Activated naive CD8-positive, alpha-beta T cell treated with anti-CD3 and anti-CD28 coated beads for 36 hours (primary cell): ENCODE measurements around the gene RUVBL1. TPM values are rescaled to one million over a fixed set of nuclear protein-coding genes. Genes with fewer than 3 reads are reported as not detected.

Source experiments
- DNase-seq: peaks from one replicate; pipeline ENCODE4 v3.0.0; 2021
- H3K27ac Mint-ChIP-seq: one replicate; pipeline ENCODE4 v1.8.0; 2022; ENCODE audit warnings: mild to moderate bottlenecking, moderate library complexity, mixed read lengths
- H3K27me3 Mint-ChIP-seq: one replicate; pipeline ENCODE4 v1.8.0; 2022; ENCODE audit warnings: mild to moderate bottlenecking, mixed read lengths
- H3K36me3 Mint-ChIP-seq: one replicate; pipeline ENCODE4 v1.8.0; 2021; ENCODE audit warnings: mild to moderate bottlenecking, mixed read lengths
- H3K4me1 Mint-ChIP-seq: one replicate; pipeline ENCODE4 v1.8.0; 2021; ENCODE audit warnings: mixed read lengths
- H3K4me3 Mint-ChIP-seq: one replicate; pipeline ENCODE4 v1.8.0; 2022; ENCODE audit warnings: mild to moderate bottlenecking, moderate library complexity, mixed read lengths
- H3K9me3 Mint-ChIP-seq: one replicate; pipeline ENCODE4 v1.8.0; 2022; ENCODE audit warnings: mixed read lengths
- total RNA-seq, 2 experiments: library from RNA; stranded (reverse); gene quantifications; one replicate each; pipeline ENCODE4 v1.2.3, GENCODE V29; 2021

Gene RUVBL1
- total RNA-seq, 2 experiments from 2014 or later: 120 to 122 TPM

DNA sequence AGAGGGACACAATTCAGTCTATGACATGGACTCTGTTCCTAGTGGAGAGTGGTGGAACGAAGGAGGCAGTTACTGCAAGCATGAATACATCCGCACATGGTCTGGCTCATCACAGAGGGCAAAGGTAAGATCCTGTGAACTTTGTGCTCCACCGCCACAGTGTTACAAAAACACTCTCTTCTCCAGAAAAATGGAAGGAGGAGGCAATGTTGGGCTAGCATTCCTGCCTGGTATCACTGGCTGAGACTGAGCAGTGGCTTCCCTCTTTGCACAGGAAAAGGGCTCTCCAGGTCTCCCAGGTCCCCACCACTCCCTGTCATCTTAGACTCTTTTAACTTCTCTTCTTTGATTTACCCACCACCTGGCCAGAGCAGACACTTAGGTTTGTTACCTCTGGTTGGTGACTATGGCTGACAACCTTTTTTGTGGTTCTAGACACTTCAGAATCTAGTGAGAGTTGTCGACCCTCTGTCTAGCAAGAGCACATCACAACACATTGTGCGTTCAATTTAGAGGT lies 28.2 kb upstream of the RUVBL1 start:
- H3K9me3 Mint-ChIP-seq: peaks cover 3% of the 10 kb centered on the region
- DNase-seq: no peak
- no peak overlapping the region for H3K27ac Mint-ChIP-seq

DNA sequence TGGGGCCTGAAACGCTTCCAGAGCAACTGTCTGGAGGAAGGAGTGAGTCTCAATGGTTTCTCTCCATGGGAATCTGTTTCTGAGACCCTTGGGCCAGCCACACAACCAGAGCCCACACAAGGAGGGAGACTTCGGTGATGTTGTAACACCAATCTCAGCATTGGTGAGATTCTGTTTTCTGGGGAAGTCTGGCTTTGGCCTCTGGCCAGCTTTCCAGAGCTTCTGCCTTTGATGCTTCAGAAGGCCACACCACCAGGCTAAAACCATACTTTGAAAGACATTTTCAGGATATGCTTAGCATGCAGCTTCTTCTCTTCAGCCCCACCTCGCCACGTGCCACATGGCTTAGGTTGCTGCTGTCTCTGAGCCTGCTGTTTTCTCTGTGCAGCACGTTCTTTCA lies 26.0 kb upstream of the RUVBL1 start:
- Mint-ChIP-seq H3K27me3 (no peaks in the 10 kb centered on the region), H3K36me3 (no peaks in the 10 kb centered on the region), H3K4me3 (no peak overlapping the region), H3K4me1 (peaks cover 6% of the 10 kb centered on the region), H3K27ac (no peak overlapping the region), H3K9me3 (peaks cover 3% of the 10 kb centered on the region)
- DNase-seq: no peak

More for the DNA sequence above, 28.2 kb upstream of the RUVBL1 start:
- H3K4me1 Mint-ChIP-seq: peaks cover 19% of the 10 kb centered on the region
- H3K27me3 Mint-ChIP-seq: no peaks in the 10 kb centered on the region
- H3K36me3 Mint-ChIP-seq: peaks cover 15% of the 10 kb centered on the region
- no peak overlapping the region for H3K4me3 Mint-ChIP-seq

DNA sequence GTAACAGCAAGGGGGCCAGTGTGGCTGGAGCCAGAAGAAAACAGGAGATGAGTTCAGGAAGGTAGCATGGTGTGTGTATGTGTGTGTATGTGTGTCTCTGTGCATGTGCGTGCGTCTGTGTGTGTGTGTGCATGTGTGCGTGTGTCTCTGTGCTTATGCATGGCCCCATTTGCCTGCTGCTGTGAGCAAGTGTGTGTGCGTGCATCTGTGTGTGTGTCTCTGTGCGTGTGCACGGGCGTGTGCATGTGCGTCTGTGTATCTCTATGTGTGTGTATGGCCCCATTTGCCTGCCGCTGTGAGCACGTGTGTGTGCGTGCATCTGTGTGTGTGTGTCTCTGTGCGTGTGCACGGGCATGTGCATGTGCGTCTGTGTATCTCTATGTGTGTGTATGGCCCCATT lies 22.6 kb upstream of the RUVBL1 start:
- Mint-ChIP-seq H3K4me3 (no peak overlapping the region), H3K36me3 (no peaks in the 10 kb centered on the region), H3K27me3 (no peaks in the 10 kb centered on the region), H3K4me1 (no peaks in the 10 kb centered on the region), H3K9me3 (no peaks in the 10 kb centered on the region), H3K27ac (no peak overlapping the region)
- DNase-seq: no peak

DNA sequence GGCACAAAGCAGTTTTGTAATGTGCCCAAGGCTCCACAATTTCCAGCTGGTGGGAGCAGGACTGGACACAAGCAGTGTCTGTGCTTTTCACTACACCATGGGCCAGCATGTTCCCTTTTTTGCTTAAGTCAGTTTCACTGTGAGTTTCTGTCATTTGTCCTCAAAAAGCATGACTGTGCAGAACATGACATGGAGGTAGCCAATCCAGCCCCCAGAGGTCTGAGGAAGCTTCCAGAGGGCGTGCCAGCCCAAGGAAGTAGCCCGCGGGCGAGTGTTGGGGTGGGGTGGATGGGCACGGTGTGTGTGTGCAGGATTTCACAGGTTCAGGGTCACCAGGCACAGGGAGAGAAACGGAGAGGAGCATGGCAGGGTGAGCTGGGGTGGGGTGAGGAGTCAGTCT lies 21.7 kb upstream of the RUVBL1 start:
- no peak for DNase-seq
- H3K27me3 Mint-ChIP-seq: no peaks in the 10 kb centered on the region
- no peaks in the 10 kb centered on the region for H3K4me1 Mint-ChIP-seq

DNA sequence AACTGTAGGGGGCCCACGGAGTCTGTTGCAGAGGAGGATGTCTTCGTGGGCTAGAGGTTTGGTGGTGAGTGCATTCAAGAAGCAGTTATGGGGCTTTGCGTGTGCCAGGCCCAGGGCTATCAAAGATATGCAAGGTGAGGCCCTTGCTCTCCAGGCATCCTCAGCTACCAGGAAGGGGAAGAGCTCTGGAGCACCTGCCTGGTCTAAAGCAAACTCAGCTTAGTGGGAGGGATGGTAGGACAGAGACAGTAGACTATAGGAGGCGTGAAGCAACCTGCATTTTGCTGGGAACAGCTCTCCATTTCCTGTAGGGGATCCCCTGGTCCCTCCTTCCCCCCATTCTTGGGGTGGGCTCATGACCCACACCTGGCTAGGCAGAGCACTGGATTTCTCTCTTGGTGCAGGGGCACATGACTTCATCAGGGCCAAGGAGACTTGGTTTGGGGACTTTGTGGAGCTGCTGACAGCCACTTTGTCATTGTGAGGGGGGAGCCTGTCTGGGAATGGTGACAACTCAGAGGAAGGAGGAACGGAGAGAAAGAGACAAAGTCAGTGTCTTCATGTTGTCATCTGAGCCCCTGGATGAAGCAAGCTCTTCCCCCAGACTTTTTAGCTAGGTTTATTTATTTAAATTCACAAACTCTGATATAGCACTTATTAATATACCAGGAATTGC lies 21.0 kb upstream of the RUVBL1 start:
- Mint-ChIP-seq H3K27me3 (no peaks in the 10 kb centered on the region), H3K36me3 (no peaks in the 10 kb centered on the region), H3K4me3 (no peak overlapping the region), H3K27ac (no peak overlapping the region), H3K4me1 (no peaks in the 10 kb centered on the region), H3K9me3 (no peaks in the 10 kb centered on the region)
- no peak for DNase-seq

More for the DNA sequence above, 21.7 kb upstream of the RUVBL1 start:
- Mint-ChIP-seq H3K27ac (no peak overlapping the region), H3K4me3 (no peak overlapping the region), H3K9me3 (no peaks in the 10 kb centered on the region), H3K36me3 (no peaks in the 10 kb centered on the region)

GRCh38 chr3:128143496-128143895 lies 19.9 kb upstream of the RUVBL1 start:
- H3K27ac Mint-ChIP-seq: no peak overlapping the region
- no peaks in the 10 kb centered on the region for H3K36me3 Mint-ChIP-seq
- H3K4me3 Mint-ChIP-seq: no peak overlapping the region
- DNase-seq: no peak
- no peaks in the 10 kb centered on the region for H3K27me3 Mint-ChIP-seq
- no peaks in the 10 kb centered on the region for H3K9me3 Mint-ChIP-seq
- no peaks in the 10 kb centered on the region for H3K4me1 Mint-ChIP-seq

DNA sequence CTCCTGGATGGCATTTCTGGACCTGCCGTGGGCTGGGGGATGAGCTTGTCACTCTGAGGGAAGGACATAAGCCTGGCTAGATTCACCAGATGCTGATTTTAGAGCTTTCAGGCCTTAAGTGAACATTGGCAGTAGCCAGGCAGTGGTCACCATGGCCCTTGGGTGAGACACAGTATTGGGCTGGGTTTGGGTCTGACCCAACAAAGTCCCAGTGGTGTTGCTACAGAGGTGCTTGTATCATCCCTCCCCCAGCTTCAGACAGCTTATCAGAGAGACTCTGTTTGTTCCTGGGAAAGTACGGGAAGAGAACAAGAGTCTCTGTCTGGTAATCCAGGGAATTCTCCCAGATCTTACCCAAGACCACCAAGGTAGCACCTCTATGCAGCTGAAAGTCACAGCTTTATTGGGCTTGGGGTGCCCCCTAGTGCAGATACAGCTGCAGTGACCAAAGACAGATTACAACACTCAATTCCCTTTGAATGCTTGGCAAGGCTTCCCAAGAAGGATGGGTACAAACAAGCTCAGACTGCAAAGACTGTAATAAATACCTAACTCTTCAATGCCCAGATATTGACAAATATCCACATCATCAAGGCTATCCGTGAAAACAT lies 9.8 kb upstream of the RUVBL1 start:
- no peak overlapping the region for H3K4me3 Mint-ChIP-seq
- no peak overlapping the region for H3K27ac Mint-ChIP-seq
- DNase-seq: peak; percentile 17
- H3K27me3 Mint-ChIP-seq: peaks cover 5% of the 10 kb centered on the region
- H3K4me1 Mint-ChIP-seq: no peaks in the 10 kb centered on the region
- H3K9me3 Mint-ChIP-seq: no peaks in the 10 kb centered on the region
- no peaks in the 10 kb centered on the region for H3K36me3 Mint-ChIP-seq

- no peak overlapping the region for H3K27ac Mint-ChIP-seq
- H3K36me3 Mint-ChIP-seq: no peaks in the 10 kb centered on the region
- no peaks in the 10 kb centered on the region for H3K27me3 Mint-ChIP-seq
- no peak overlapping the region for H3K4me3 Mint-ChIP-seq
- H3K4me1 Mint-ChIP-seq: no peaks in the 10 kb centered on the region
- no peaks in the 10 kb centered on the region for H3K9me3 Mint-ChIP-seq
- DNase-seq: no peak
Measured at GRCh38 chr3:128131897-128132646, 8.5 kb upstream of the RUVBL1 start.

- Mint-ChIP-seq H3K4me1 (peaks cover 9% of the 10 kb centered on the region), H3K4me3 (no peak overlapping the region)
Measured at GRCh38 chr3:128128251-128128650, 4.6 kb upstream of the RUVBL1 start.

GRCh38 chr3:128127236-128127635 lies 3.6 kb upstream of the RUVBL1 start:
- no peak overlapping the region for H3K27ac Mint-ChIP-seq
- peaks cover 12% of the 10 kb centered on the region for H3K36me3 Mint-ChIP-seq
- H3K4me1 Mint-ChIP-seq: peaks cover 12% of the 10 kb centered on the region
- no peak for DNase-seq
- no peak overlapping the region for H3K4me3 Mint-ChIP-seq
- no peaks in the 10 kb centered on the region for H3K27me3 Mint-ChIP-seq
- H3K9me3 Mint-ChIP-seq: peaks cover 7% of the 10 kb centered on the region

More at GRCh38 chr3:128128251-128128650, 4.6 kb upstream of the RUVBL1 start:
- Mint-ChIP-seq H3K27ac (no peak overlapping the region), H3K27me3 (no peaks in the 10 kb centered on the region), H3K9me3 (peaks cover 7% of the 10 kb centered on the region), H3K36me3 (peaks cover 3% of the 10 kb centered on the region)
- DNase-seq: no peak

DNA sequence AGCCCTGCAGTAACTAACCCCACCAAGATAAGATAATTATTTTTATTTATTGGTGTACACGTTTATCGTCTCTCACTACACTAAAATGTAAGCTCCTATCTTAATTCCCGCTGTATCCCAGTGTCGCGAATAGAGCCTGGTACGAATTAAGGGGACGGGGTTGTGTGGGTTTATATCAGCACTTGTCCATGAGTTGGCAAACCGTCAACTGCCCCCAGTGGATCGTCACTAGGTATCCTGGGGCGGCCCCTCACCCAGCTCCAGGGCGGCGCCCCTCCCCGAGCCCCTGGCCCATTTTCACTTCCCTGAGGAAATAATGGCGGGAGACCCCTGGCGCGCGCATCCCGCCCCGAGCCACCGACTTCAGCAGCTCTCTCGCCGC lies 465 bp downstream of the RUVBL1 start:
- Mint-ChIP-seq H3K9me3 (peaks cover 7% of the 10 kb centered on the region), H3K27ac (peak overlapping the region; percentile 97), H3K4me1 (peaks cover 28% of the 10 kb centered on the region), H3K36me3 (peaks cover 35% of the 10 kb centered on the region), H3K27me3 (no peaks in the 10 kb centered on the region), H3K4me3 (peak overlapping the region; percentile 94)
- DNase-seq: no peak

DNA sequence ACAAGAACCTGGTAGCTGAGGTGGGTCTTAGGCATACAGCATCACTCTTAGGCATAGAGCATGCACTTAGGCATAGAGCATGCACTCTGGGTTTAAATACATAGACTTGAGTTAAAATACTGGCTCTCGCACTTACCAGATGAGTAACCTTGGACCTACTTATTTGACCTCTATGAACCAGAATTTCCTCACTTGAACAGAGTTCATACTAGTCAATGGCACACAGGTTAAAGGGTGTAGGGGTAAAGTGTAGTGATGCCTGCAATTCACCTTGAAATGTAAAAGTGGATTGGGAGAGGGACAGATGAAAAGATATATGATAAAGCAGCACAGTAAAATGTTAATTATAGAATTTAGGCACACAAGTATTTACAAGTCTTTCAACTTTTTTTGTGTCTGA lies 1.6 kb downstream of the RUVBL1 start:
- peak overlapping the region; percentile 60 for H3K27ac Mint-ChIP-seq
- H3K27me3 Mint-ChIP-seq: no peaks in the 10 kb centered on the region
- peaks cover 32% of the 10 kb centered on the region for H3K4me1 Mint-ChIP-seq
- peaks cover 42% of the 10 kb centered on the region for H3K36me3 Mint-ChIP-seq
- DNase-seq: no peak
- H3K4me3 Mint-ChIP-seq: peak overlapping the region; percentile 94
- H3K9me3 Mint-ChIP-seq: peaks cover 7% of the 10 kb centered on the region

GRCh38 chr3:128113817-128114794 lies 9.5 kb downstream of the RUVBL1 start:
- no peak overlapping the region for H3K27ac Mint-ChIP-seq
- DNase-seq: no peak
- H3K36me3 Mint-ChIP-seq: peaks cover 61% of the 10 kb centered on the region
- H3K4me1 Mint-ChIP-seq: peaks cover 43% of the 10 kb centered on the region
- no peaks in the 10 kb centered on the region for H3K9me3 Mint-ChIP-seq
- no peaks in the 10 kb centered on the region for H3K27me3 Mint-ChIP-seq
- no peak overlapping the region for H3K4me3 Mint-ChIP-seq

DNA sequence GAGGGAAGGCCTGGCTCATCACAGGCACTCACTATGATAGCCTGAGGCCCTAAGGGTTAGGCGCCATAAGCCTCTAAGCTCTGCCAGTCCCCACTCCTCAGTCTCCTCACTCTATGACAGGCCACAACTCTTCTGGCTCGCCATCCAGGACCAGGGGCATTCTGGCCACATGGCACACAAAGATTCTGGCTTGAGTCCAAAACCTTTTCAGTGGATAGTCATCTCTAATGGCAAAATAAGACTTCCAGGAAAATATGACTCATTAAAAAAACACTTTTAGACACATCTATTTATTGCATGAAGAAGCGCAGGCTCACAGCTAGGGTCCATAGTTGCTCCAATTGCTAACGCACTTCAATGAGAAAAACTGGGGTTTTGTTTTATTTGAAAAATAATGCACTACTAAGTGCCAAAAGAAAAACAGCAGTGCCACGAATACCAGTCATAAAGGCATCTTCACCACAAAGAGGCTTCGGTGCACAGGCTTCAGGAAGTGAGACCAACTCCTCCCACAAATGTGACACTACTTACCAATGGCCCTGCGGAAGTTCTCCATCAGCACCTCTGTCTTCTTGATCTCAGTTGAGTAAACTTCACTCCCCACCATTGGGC lies 11.1 kb downstream of the RUVBL1 start:
- peak; percentile 43 for DNase-seq
- H3K4me1 Mint-ChIP-seq: peaks cover 36% of the 10 kb centered on the region
- H3K27me3 Mint-ChIP-seq: no peaks in the 10 kb centered on the region
- no peaks in the 10 kb centered on the region for H3K9me3 Mint-ChIP-seq
- peaks cover 51% of the 10 kb centered on the region for H3K36me3 Mint-ChIP-seq
- peak overlapping the region; percentile 45 for H3K4me3 Mint-ChIP-seq
- peak overlapping the region; percentile 93 for H3K27ac Mint-ChIP-seq
